Measurements from ENCODE around the gene GPR107. TPM values are rescaled to one million over a fixed set of nuclear protein-coding genes. Genes with fewer than 3 reads are reported as not detected.

Gene GPR107
- total RNA-seq, 4 donors from 2014 or later, result 24.2 to 38.4 (median 30.4) TPM

DNA sequence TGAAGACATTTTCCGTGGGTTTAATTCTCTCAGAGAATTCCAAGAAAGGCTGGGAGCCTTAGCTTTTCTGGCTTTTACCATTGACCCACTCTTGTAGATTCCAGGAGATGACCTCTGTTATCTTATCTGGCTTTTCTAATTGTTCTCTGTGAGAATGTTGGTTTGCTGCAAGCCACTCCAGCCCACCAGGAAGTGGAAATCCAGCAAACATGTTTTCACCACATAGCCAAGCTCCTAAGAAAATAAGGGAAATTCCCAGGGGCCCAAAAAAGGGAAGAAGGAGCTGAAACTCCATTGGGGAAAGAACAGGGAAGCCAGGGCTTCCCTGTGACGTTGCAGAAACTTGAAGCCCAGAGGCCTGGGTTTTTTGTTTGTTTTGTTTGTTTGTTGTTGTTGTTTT, 19.7 kb downstream of the GPR107 start:
- Histone ChIP-seq H3K27me3 (no peaks in the 10 kb centered on the region), H3K27ac (peak overlapping the region in 1 of 4 donors; percentile 22), H3K4me3 (no peak overlapping the region), H3K9me3 (no peaks in the 10 kb centered on the region), H3K4me1 (peaks cover 0 to 35% (median 10%) of the 10 kb centered on the region in 3 donors), H3K36me3 (peaks cover 0 to 31% of the 10 kb centered on the region in 2 donors)
- TF ChIP-seq POLR2AphosphoS5 (IDR thresholded peaks at IDR 0.05) (no peak), EP300 (IDR thresholded peaks at IDR 0.05) (no peak), POLR2A (IDR thresholded peaks at IDR 0.05) (no peak)
- TF ChIP-seq, protein P1, sequence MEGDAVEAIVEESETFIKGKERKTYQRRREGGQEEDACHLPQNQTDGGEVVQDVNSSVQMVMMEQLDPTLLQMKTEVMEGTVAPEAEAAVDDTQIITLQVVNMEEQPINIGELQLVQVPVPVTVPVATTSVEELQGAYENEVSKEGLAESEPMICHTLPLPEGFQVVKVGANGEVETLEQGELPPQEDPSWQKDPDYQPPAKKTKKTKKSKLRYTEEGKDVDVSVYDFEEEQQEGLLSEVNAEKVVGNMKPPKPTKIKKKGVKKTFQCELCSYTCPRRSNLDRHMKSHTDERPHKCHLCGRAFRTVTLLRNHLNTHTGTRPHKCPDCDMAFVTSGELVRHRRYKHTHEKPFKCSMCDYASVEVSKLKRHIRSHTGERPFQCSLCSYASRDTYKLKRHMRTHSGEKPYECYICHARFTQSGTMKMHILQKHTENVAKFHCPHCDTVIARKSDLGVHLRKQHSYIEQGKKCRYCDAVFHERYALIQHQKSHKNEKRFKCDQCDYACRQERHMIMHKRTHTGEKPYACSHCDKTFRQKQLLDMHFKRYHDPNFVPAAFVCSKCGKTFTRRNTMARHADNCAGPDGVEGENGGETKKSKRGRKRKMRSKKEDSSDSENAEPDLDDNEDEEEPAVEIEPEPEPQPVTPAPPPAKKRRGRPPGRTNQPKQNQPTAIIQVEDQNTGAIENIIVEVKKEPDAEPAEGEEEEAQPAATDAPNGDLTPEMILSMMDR (IDR thresholded peaks at IDR 0.05), result no peak
- WGBS, 2 donors (ENCODE audit: low coverage in 1 of 2), result 35 to 41% methylated on average over 2 of the region's 2 CpGs
- ATAC-seq, result no peak

DNA sequence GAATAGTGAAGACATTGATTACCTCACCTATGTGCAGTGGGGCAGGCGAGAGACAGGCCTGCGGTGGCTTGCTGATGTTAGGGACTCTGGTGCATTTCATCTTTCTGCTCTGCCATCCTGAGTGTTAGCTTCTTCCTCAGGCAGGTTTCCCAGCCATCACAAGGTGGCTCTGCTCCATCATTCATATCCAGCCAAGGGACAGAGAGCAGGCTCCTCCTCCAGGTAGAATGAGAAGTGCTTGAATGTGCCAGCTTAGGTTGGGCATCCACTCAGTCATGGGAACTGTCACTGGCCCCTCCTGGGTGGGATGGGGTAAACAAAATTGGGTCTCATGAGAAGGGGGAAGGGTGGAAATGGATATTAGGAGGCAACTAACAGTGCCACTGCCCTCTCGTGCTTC, 24.8 kb downstream of the GPR107 start:
- WGBS, 2 donors (ENCODE audit: low coverage in 1 of 2), result 95% methylated on average over 3 of the region's 3 CpGs; no CpG with 5 or more reads in 1 of the 2 donors
- H3K9me3 ChIP-seq, result no peaks in the 10 kb centered on the region
- TF ChIP-seq EP300 (IDR thresholded peaks at IDR 0.05), result no peak
- no peak for TF ChIP-seq POLR2A (IDR thresholded peaks at IDR 0.05)
- TF ChIP-seq, protein P1 (IDR thresholded peaks at IDR 0.05), result no peak

DNA sequence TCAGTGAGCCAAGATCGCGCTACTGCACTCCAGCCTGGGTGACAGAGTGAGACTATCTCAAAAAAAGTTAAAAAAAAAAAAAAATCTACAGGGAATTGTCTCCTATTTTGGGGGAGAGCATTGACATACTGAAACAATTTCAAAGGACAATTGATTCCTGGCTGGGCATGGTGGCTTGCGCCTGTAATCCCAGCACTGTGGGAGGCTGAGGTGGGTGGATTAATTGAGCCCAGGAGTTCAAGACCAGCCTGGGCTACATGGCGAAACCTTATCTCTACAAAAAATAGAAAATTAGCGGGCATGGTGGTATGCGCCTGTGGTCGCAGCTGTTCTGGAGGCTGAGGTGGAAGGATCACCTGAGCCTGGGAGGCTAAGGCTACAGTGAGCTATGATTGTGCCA, 30.6 kb downstream of the GPR107 start:
- ATAC-seq, result no peak
- H3K4me3 ChIP-seq, result no peak overlapping the region

More for the DNA sequence above, 24.8 kb downstream of the GPR107 start:
- peaks cover 0 to 15% (median 4%) of the 10 kb centered on the region in 3 donors for H3K4me1 ChIP-seq
- H3K27me3 ChIP-seq, result no peaks in the 10 kb centered on the region
- no peak overlapping the region for H3K27ac ChIP-seq
- H3K4me3 ChIP-seq, result no peak overlapping the region
- peaks cover 0 to 83% of the 10 kb centered on the region in 2 donors for H3K36me3 ChIP-seq
- no peak for ATAC-seq

DNA sequence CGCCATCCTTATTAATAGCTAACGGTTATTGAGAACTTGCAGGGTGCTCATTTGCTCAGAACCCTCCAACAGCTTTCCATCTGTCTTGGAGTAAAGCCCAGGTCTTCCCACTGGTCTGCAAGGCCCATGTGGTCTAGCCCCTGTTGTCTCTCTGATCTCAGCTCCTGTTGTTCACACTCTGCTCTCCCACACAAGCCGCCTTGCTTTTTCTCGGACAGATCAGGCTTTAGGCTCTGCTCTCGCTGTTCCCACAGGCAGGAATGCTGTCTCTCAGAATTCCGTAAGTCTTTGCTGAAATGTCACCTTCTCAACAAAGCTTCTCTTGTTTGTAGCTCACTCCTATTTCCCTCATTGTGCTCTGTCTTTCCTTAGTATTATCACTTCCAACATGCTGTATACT, 34.3 kb downstream of the GPR107 start:
- TF ChIP-seq POLR2A (IDR thresholded peaks at IDR 0.05) (no peak), EP300 (IDR thresholded peaks at IDR 0.05) (no peak), POLR2AphosphoS5 (IDR thresholded peaks at IDR 0.05) (no peak)
- TF ChIP-seq, protein P1 (IDR thresholded peaks at IDR 0.05), result no peak

More for the DNA sequence above, 30.6 kb downstream of the GPR107 start:
- 90 to 96% methylated on average over 7 of the region's 7 CpGs for WGBS, 2 donors (ENCODE audit: low coverage in 1 of 2)
- no peaks in the 10 kb centered on the region for H3K9me3 ChIP-seq
- no peaks in the 10 kb centered on the region for H3K4me1 ChIP-seq
- H3K36me3 ChIP-seq, result peaks cover 0 to 97% of the 10 kb centered on the region in 2 donors
- no peak overlapping the region for H3K27ac ChIP-seq
- H3K27me3 ChIP-seq, result no peaks in the 10 kb centered on the region
- no peak for TF ChIP-seq POLR2AphosphoS5 (IDR thresholded peaks at IDR 0.05)
- TF ChIP-seq, protein P1 (IDR thresholded peaks at IDR 0.05), result no peak
- TF ChIP-seq POLR2A (IDR thresholded peaks at IDR 0.05), result no peak
- TF ChIP-seq EP300 (IDR thresholded peaks at IDR 0.05), result no peak

DNA sequence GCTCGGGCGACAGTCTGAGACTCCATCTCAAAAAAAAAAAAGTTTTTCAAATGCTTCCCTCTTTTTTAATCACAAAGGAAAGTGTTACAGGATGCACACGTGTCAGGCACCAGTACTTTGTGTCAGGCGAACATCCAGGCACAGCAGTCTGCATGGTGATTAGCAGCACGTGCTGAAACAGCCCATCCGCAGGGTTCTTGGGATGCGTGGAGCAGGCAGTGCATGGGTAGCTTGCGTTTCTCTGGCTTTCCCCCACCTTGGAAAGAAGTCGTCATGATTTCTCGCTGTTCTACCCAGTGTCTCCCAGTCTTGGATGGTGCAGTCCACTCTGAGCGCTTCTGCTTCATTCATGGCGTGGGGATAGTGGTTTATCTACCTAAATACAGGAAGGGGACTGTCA, 35.4 kb downstream of the GPR107 start:
- ATAC-seq, result no peak
- WGBS, 2 donors (ENCODE audit: low coverage in 1 of 2), result 87 to 94% methylated on average over 8 to 11 of the region's 12 CpGs
- Histone ChIP-seq H3K9me3 (no peaks in the 10 kb centered on the region), H3K27ac (no peak overlapping the region), H3K4me1 (no peaks in the 10 kb centered on the region), H3K27me3 (no peaks in the 10 kb centered on the region), H3K4me3 (no peak overlapping the region), H3K36me3 (peaks cover 0 to 86% of the 10 kb centered on the region in 2 donors)
- no peak for TF ChIP-seq POLR2AphosphoS5 (IDR thresholded peaks at IDR 0.05)
- TF ChIP-seq EP300 (IDR thresholded peaks at IDR 0.05), result no peak
- TF ChIP-seq POLR2A (IDR thresholded peaks at IDR 0.05), result no peak
- TF ChIP-seq, protein P1 (IDR thresholded peaks at IDR 0.05), result no peak

More for the DNA sequence above, 34.3 kb downstream of the GPR107 start:
- H3K27ac ChIP-seq, result no peak overlapping the region
- H3K27me3 ChIP-seq, result no peaks in the 10 kb centered on the region
- WGBS, 2 donors (ENCODE audit: low coverage in 1 of 2), result 76 to 97% methylated on average over 5 to 6 of the region's 6 CpGs
- no peak overlapping the region for H3K4me3 ChIP-seq
- H3K36me3 ChIP-seq, result peaks cover 0 to 84% of the 10 kb centered on the region in 2 donors
- no peak for ATAC-seq
- H3K4me1 ChIP-seq, result no peaks in the 10 kb centered on the region
- H3K9me3 ChIP-seq, result no peaks in the 10 kb centered on the region
